ENCODE measurements around the gene DOCK11. TPM values are rescaled to one million over a fixed set of nuclear protein-coding genes. Genes with fewer than 3 reads are reported as not detected.

Gene DOCK11
- total and polyA plus RNA-seq, 9 of the 15 experiments (the other 6 are each of a cell fraction or from before 2014, with no cell fraction given) = 41.8 to 77.8 (median 50.9) TPM

GRCh38 chrX:118588715-118589114, 93.1 kb downstream of the DOCK11 start:
- FAIRE-seq (no peak), ATAC-seq (no peak), DNase-seq (ENCODE audit: extremely low read depth in 1 of 4, low spot score in 3 of 4) (no peak)
- in situ Hi-C loops (cut with MboI) (no loop called here), intact Hi-C loops (cut with micrococcal nuclease) (no loop called here)
- ChIA-PET CTCF (ENCODE audit: low intra/inter-chr PET ratio) (interaction anchor here (0.6 kb wide), 1 partner anchor 26 kb away, joined by 3 read pairs; no protein-coding TSS in a partner anchor), POLR2A (no interaction called here)
- Histone ChIP-seq H4K20me1 (replicated peaks; ENCODE audit: control insufficient read depth, insufficient read depth, low read length) (no peaks in the 10 kb centered on the region), H3K27me3 (ENCODE audit: control insufficient read depth in 2 of 2, insufficient read depth in 2 of 2, low read length in 2 of 2) (no peaks in the 10 kb centered on the region), H3K9me1 (ENCODE audit: control insufficient read depth, insufficient read depth, low read length) (no peaks in the 10 kb centered on the region), H3K4me1 (replicated peaks in 1 of 2; ENCODE audit: control insufficient read depth in 2 of 2, insufficient read depth in 2 of 2, low read length in 2 of 2) (no peaks in the 10 kb centered on the region), H3K36me3 (ENCODE audit: control insufficient read depth, insufficient read depth, low read length) (peaks cover 83% of the 10 kb centered on the region; the same call in 2 of the 3 replicates), H3K79me2 (ENCODE audit: control insufficient read depth, insufficient read depth, low read length) (no peaks in the 10 kb centered on the region), H3K27ac (ENCODE audit: extremely low read depth, low read depth, low read length) (no peak overlapping the region), H3K9ac (ENCODE audit: insufficient read depth in 1 of 2, low read depth in 2 of 2, low read length in 2 of 2) (no peak overlapping the region), H3K9me3 (replicated peaks; ENCODE audit: control insufficient read depth, insufficient read depth, low read depth, low read length) (no peaks in the 10 kb centered on the region), H3K4me3 (no peak overlapping the region), H2AFZ (ENCODE audit: low read depth, low read length) (no peak overlapping the region), H3K4me2 (ENCODE audit: insufficient read depth, low read length) (no peak overlapping the region)
- WGBS (ENCODE audit: insufficient coverage, low coverage, missing lambda C conversion rate) = 42% methylated on average over 3 of the region's 3 CpGs
- BruUV-seq (replicated peaks) = no TSS peak
- no peak for TF ChIP-seq THRB (CRISPR knock-in tag; conservative IDR thresholded peaks at IDR 0.05)
- TF ChIP-seq, protein P1, sequence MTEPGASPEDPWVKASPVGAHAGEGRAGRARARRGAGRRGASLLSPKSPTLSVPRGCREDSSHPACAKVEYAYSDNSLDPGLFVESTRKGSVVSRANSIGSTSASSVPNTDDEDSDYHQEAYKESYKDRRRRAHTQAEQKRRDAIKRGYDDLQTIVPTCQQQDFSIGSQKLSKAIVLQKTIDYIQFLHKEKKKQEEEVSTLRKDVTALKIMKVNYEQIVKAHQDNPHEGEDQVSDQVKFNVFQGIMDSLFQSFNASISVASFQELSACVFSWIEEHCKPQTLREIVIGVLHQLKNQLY (CRISPR knock-in tag; conservative IDR thresholded peaks at IDR 0.05) = no peak
- TF ChIP-seq MTF1 (CRISPR knock-in tag; IDR thresholded peaks at IDR 0.05; ENCODE audit: borderline replicate concordance) = no peak
- no peak for TF ChIP-seq RFX5 (IDR thresholded peaks at IDR 0.05; ENCODE audit: low read depth, low read length)
